GM21576 (cell line): ENCODE measurements around the gene CMPK2.
"Not testable (repeated sequence)": the region's sequence is repeated elsewhere in the genome, so short reads cannot be mapped to it uniquely, and the experiment has no call there.

Source experiments
- ATAC-seq: cut with Tn5 transposase; IDR thresholded peaks from one replicate; pipeline ENCODE4 v1.9.1; 2021; ENCODE audit warnings: mild to moderate bottlenecking, moderate library complexity; ENCODE audit not compliant: unreplicated experiment

The CMPK2 gene, protein sequence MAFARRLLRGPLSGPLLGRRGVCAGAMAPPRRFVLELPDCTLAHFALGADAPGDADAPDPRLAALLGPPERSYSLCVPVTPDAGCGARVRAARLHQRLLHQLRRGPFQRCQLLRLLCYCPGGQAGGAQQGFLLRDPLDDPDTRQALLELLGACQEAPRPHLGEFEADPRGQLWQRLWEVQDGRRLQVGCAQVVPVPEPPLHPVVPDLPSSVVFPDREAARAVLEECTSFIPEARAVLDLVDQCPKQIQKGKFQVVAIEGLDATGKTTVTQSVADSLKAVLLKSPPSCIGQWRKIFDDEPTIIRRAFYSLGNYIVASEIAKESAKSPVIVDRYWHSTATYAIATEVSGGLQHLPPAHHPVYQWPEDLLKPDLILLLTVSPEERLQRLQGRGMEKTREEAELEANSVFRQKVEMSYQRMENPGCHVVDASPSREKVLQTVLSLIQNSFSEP

GRCh38 chr2:6865346-6866274 lies at the start of gene CMPK2:
TSS of gene CMPK2 (minus strand) at chr2:6865907. CDS start at chr2:6865696, 211 bp downstream.
- ATAC-seq: peak; percentile 72

DNA sequence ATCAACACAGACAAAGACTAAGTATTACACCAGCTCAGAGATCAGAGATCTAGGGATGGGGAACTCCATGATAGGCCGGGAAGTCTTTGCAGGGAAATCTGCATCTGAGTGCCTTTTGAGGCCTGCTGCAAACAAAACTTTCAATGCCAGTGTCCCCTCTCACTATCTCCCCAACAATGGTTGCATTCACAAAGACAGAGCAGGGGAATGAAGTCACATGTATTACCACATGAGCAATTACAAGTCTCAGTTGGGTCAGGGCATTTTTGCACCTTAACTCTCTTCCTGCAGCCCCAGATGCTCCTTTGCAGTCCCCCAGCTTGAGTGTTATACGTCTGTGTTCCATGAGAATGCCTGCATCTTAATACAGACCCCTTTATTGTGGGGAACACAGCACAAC lies 49.7 kb upstream of the CMPK2 start:
- ATAC-seq: no peak

DNA sequence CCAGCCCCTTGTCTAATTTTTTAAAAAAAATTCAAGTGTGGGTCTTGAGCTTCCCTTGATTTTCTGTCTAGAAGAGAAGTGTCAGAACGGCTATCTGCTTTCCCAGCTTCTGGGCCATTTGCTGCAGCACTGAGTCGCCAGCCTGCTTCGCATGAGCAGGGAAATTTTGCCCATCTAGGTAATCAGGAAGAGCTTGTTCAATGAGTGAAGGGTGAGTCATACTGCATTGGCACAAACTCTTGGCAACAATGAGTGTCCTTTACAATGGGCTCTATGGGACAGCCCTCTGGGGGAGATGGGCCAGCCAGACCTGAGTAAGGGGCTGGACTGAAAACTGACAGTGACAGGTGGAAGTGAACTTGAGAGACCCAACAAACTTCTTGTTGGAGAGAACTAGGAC lies 49.1 kb upstream of the CMPK2 start:
- ATAC-seq: no peak

DNA sequence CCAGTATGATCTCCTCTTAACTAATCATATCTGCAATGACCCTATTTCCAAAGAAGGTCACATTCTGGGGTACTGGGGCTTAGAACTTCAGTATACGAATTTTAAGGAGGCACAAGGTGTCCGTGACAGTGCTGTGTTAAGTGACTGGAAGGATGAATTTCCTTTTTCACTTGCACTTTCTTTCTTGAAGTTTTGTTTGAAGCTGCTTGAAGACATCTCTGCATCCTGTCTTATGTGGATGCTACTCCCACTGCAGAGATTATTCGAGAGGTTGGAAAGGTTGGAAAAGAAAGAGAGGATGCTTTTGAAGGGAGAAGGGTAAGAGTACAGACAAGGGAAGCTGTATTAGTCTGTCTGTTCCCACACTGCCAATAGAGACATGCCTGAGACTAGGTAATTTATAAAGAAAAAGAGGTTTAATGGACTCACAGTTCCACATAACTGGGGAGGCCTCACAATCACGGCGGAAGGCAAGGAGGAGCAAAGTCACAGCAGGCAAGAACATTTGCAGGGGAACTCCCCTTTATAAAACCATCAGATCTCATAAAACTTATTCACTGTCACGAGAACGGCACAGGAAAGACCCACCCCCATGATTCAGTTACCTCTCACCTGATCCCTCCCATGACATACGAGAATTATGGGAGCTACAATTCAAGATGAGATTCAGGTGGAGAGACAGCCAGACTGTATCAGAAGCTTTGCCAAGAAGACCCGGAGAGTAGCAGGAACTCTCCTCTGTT lies 47.9 kb upstream of the CMPK2 start:
- ATAC-seq: no peak

DNA sequence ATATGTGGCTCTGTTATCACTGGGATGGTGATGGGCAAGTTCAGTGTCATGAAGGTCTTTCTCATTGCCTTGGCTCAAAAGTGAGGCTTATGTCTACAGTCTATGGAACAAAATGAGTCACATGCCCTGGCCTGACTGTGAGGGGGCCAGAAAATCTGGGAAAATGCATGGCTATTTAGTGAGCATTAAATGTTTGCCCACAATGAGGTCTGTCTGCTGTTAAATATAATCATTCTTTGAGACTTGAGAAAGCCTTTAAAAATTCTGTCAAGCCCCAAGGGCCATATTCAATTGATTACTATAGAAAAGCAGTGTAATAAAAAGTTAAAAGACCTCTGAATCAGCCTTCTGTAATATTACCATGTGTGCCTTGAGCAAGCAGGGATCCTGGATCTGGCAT lies 46.0 kb upstream of the CMPK2 start:
- ATAC-seq: no peak

DNA sequence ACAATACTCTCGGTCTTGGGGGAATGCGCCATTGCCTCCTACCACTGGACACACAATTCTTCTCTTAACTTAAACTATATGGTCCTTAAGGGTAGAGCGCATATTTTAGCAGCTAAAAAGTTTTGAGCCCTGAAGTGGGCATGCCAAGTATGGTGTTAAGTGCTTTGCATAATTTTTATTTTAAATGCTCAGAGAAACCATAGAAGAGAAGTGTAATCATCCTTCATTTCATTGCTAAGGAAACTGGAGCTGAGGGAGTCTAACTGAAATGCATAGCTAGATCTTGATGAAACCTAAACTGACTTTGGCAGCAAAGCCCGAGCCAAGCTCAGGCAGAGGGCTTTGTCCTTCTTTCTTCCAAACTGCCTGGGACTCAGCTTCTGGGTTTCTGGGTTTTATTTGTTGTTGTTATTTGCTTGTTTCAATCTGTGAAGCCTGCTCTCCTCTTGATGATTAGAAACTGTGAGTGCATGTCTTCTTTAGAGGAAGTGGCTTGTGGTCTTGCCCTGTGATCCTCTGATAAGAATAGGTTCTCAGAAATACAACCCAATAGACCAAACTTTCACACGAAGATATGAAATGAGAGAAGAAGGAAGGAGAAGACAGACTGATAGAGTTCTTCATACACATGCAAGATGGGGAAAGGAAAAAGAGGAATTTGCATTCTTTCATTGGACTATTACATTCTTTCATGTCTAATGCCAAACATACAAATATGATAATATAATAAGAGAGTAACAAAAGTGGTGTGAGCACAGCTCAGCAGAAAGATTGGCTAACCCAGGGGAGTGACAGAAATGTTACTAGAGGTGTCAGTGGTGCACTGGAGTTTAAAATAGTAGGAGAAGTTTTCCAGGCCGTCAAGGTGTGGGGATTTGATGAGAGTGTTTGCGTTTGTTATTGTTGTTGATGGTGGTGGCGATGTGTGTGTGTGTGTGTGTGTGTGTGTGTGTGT lies 44.0 kb upstream of the CMPK2 start:
- ATAC-seq: peak; percentile 99

GRCh38 chr2:6908291-6908690 lies 42.6 kb upstream of the CMPK2 start:
- no peak for ATAC-seq

- no peak for ATAC-seq
These were observed 40.5 kb upstream of the CMPK2 start for GRCh38 chr2:6906165-6906741.

DNA sequence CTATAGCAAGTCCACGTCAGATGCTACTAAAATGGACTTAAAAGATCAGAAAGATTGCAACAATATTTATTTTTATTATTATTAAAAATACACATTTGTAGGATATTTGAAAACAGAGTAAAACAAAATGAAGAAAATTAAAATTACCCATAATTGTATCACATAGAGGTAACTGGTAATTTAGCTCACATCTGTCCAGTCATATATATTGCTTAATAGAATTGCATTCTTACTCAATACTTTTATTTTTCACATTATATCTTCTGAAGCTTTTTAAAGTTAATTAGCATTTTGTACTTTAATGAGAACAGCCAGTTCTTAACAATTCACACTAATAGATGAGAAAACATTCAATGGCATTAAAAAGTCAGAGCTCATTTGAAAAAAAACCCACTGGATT lies 40.0 kb upstream of the CMPK2 start:
- ATAC-seq: no peak

- ATAC-seq: not testable (repeated sequence)
These were observed 36.9 kb upstream of the CMPK2 start for GRCh38 chr2:6902581-6902980.

DNA sequence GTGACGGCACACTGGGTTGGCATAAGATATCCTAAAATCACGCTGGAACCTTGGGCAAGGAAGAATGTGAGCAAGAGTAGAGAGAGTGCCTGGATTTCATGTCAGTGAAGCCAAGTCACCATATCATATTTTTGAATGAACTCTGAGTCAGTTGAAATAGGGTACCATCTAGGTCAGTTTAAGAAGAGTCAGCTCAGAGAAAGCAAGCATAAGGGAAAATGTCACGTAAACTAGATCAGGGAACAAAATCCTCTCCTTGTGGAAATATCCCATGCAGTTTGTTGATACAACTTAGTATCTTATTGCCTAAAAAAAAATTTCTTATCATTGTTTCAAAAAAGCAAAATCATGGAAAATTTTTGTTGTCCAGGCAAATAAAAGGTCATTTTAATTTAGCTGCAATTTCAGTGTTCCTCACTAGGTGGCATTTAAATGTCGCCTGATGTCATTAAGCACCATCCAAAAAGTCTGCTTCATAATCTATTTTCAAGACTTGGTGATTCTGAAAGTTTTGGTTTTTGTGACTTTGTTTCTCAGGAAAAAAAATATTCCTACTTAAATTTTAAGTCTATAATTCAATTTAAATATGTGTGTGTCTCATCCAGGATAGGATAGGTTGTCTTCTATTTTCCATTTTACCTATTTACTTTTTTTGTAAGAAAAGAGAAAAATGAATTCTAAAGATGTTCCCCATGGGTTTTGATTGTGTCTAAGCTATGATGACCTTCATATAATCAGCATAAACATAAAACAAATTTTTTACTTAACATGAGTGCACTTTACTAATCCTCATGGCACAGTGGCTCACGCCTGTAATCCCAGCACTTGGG lies 31.4 kb upstream of the CMPK2 start:
- ATAC-seq: no peak

- ATAC-seq: no peak
These were observed 28.3 kb upstream of the CMPK2 start for GRCh38 chr2:6893876-6894482.

- ATAC-seq: no peak
These were observed 23.0 kb upstream of the CMPK2 start for GRCh38 chr2:6888724-6889123.

- no peak for ATAC-seq
These were observed 22.1 kb upstream of the CMPK2 start for GRCh38 chr2:6887751-6888192.

DNA sequence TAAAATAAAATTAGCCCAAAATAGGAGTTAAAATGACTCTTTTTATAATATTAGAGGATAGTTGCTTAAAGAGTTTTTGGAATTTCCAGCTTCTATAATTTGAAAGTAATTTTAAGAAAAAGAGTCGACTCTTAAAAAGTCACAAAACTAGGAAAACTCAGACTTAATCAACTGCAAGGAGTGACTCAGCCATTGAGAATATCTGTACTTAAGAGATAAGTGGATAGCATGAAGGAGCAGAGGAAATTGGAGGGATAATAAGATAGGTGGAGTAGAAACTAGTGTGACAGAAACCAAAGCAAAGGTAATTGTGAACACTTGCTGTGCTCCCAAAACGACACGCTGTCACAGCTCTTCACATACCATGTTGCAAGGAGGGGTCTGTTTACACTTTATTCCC lies 20.3 kb upstream of the CMPK2 start:
- ATAC-seq: no peak

DNA sequence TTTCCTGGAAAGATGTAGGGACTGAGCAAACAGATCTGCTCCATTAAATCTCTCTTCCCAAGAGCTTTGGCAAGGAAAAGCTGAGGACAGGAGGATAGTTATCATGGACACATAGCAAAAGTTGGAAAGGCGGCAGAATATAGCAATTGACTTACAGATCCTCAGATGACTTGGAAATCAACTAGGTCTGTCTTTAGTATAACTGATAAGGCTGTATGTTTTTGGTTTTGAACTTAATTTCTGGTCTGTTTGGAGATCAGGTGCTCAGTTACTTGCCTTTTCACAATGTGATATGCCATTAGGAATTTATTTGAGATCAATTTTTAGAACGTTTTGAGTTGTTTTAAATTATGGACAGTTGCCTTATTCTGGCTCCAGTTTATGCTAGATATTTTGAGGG lies 19.8 kb upstream of the CMPK2 start:
- no peak for ATAC-seq

DNA sequence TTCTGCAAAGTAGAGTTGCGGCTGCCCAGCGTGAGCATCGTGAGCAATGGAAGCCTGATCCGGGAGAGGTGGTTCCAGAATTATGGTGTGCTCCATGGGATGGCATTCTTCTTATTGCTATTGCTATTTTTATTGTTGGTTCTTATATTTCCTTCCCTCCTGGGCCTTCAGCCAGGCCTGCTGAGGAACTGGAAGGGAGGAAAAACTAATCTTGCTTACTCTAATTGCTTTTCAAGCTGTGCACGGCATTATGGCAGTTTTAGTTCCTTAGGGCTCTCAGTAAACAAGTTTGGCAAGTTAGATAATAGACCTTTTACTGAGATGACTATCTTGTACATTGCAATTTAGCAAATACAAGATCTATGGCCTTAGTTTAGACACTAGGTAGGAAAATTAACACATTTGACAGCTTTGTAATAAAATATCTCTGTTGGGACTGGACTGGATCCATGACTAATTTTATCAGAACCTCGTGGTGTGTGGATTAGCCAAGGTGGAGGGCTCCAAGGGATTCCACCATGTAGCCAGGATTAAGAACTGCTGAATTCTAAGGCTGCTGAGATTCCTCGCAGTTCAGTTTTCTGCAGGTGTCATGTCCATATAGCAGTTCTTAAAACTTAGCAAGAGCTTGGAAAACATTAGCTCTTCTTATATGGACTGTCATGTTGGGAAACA lies 17.9 kb upstream of the CMPK2 start:
- ATAC-seq: no peak

DNA sequence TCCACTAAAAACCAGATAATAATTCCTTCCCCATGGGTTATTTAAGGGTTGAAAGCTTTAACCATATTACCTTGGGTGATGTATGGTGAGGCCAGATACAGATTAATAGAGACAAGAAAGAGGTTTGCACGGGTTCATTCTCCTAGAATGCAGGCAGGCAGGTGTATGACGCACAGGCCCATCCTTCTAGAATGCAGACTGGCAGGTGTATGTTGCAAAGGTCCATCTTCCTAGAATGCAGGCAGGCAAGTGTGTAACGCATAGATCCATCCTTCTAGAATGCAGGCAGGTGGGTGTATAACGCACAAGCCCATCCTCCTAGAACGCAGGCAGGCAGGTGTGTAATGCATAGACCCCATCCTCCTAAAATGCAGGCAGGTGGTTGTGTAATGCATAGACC lies 15.8 kb upstream of the CMPK2 start:
- no peak for ATAC-seq
